K562 (cell line): ENCODE measurements around the gene CADM2. TPM values are rescaled to one million over a fixed set of nuclear protein-coding genes. Genes with fewer than 3 reads are reported as not detected.

Experiments
- ATAC-seq: fragments of 200-7000 bp; cut with Tn5 transposase; 3 replicates; pipeline ENCODE4 v1.9.1; 2020; ENCODE audit warnings: moderate library complexity
- BruUV-seq: library from RNA; stranded (reverse); fragments of 400-500 nt; replicated peaks from 2 replicates; lab custom pipeline; 2021; lab: Mats Ljungman, UMichigan
- CTCF ChIA-PET: fragments of 300-600 bp; formaldehyde crosslinking; extraction: SDS; loops from one replicate; lab custom pipeline; 2021; ENCODE audit warnings: low intra/inter-chr PET ratio; lab: Yijun Ruan, JAX
- POLR2A ChIA-PET: fragments of 300-600, 350-650 bp; sonication (Branson Sonifier 250); formaldehyde crosslinking; extraction: SDS; loops from one replicate; lab custom pipeline; 2021; ENCODE audit warnings: antibody characterized with exemption, inconsistent platforms; lab: Yijun Ruan, JAX
- DNase-seq, 4 experiments: peaks; one replicate each; pipeline versions ENCODE4 v3.0.0 to v3.0.0-alpha.2; 2011 to 2018; ENCODE audit warnings: low spot score in 3 of 4, mixed read lengths in 3 of 4; ENCODE audit errors: extremely low read depth in 1 of 4
- FAIRE-seq: peaks from 2 replicates; lab custom pipeline; 2011; peaks lifted over from hg19 to GRCh38; lab: Jason Lieb, UNC
- H2AFZ ChIP-seq: 2 replicates; pipeline ENCODE4 v1.6.0; 2011; ENCODE audit warnings: low read depth, low read length, control low read depth, inconsistent platforms
- H3K27ac ChIP-seq: fragments of 200-600 bp; 3 replicates; pipeline ENCODE4 v1.8.0; 2011; ENCODE audit warnings: low read depth, mild to moderate bottlenecking, control low read depth, inconsistent platforms, low read length, moderate library complexity, mixed read lengths; ENCODE audit errors: extremely low read depth
- H3K27me3 ChIP-seq, 2 experiments: fragments of 300-600 bp in 1 of 2; 2 replicates in 1 of 2; 3 replicates in 1 of 2; pipeline versions ENCODE4 v1.6.0 to v1.8.0; 2011; ENCODE audit warnings: inconsistent platforms in 2 of 2, low read length in 2 of 2, mild to moderate bottlenecking in 1 of 2, mixed read lengths in 1 of 2, moderate library complexity in 1 of 2; ENCODE audit not compliant: control insufficient read depth in 2 of 2, insufficient read depth in 2 of 2
- H3K36me3 ChIP-seq: fragments of 300-600 bp; 3 replicates; pipeline ENCODE4 v1.8.0; 2011; ENCODE audit warnings: mild to moderate bottlenecking, low read length, inconsistent platforms; ENCODE audit not compliant: control insufficient read depth, insufficient read depth
- H3K4me1 ChIP-seq, 2 experiments: fragments of 200-600 bp in 1 of 2; replicated peaks in 1 of 2; 2 replicates in 1 of 2; 3 replicates in 1 of 2; pipeline versions ENCODE4 v1.5.1 to v1.8.0; 2011; ENCODE audit warnings: inconsistent platforms in 2 of 2, low read length in 2 of 2, mild to moderate bottlenecking in 1 of 2, mixed read lengths in 1 of 2, moderate library complexity in 1 of 2; ENCODE audit not compliant: control insufficient read depth in 2 of 2, insufficient read depth in 2 of 2
- H3K4me2 ChIP-seq: 2 replicates; pipeline ENCODE4 v1.6.1; 2011; ENCODE audit warnings: low read length, control low read depth, inconsistent platforms, mixed read lengths; ENCODE audit not compliant: insufficient read depth
- H3K4me3 ChIP-seq: fragments of 200-600 bp; sonication (generic), shearing (Covaris generic); 2 replicates; pipeline ENCODE4 v1.5.1; 2016; ENCODE audit warnings: control low read depth, inconsistent platforms
- H3K79me2 ChIP-seq: fragments of 200-600 bp; 3 replicates; pipeline ENCODE4 v1.8.0; 2011; ENCODE audit warnings: low read length, inconsistent platforms; ENCODE audit not compliant: control insufficient read depth, insufficient read depth
- H3K9ac ChIP-seq, 2 experiments: 2 replicates each; pipeline versions ENCODE4 v1.6.0 to v1.6.1; 2011; ENCODE audit warnings: low read depth in 2 of 2, low read length in 2 of 2, control low read depth in 1 of 2, inconsistent platforms in 1 of 2, mild to moderate bottlenecking in 1 of 2, mixed read lengths in 1 of 2; ENCODE audit not compliant: insufficient read depth in 1 of 2
- H3K9me1 ChIP-seq: one replicate; pipeline ENCODE4 v1.6.0; 2011; ENCODE audit warnings: inconsistent platforms, mild to moderate bottlenecking, low read length, moderate library complexity; ENCODE audit not compliant: control insufficient read depth, insufficient read depth
- H3K9me3 ChIP-seq: replicated peaks from 2 replicates; pipeline ENCODE4 v1.5.1; 2011; ENCODE audit warnings: low read depth, low read length, inconsistent platforms; ENCODE audit not compliant: control insufficient read depth, insufficient read depth
- H4K20me1 ChIP-seq: replicated peaks from 2 replicates; pipeline ENCODE4 v1.6.1; 2011; ENCODE audit warnings: low read length, inconsistent platforms, mixed read lengths; ENCODE audit not compliant: control insufficient read depth, insufficient read depth
- ARHGAP35 ChIP-seq: fragments of 450-650 bp; IDR thresholded peaks from 2 replicates; pipeline ENCODE4 v1.6.1; 2018; ENCODE audit not compliant: partially characterized antibody
- ARID1B ChIP-seq: fragments of 450-650 bp; IDR thresholded peaks from 2 replicates; pipeline ENCODE4 v1.6.1; 2016; ENCODE audit warnings: antibody characterized with exemption, mild to moderate bottlenecking, inconsistent platforms
- CAMTA2 ChIP-seq: fragments of 250-450 bp; sonication (Bioruptor Pico); conservative IDR thresholded peaks from 2 replicates; pipeline ENCODE4 v1.5.1; 2022
- CBX3 ChIP-seq, 2 experiments: IDR thresholded peaks; 1 replicate in 1 of 2; 2 replicates in 1 of 2; pipeline ENCODE4 v1.6.1; 2012; ENCODE audit warnings: inconsistent platforms in 2 of 2, low read length in 2 of 2, borderline replicate concordance in 1 of 2, control low read depth in 1 of 2
- ERF ChIP-seq: fragments of 450-650 bp; formaldehyde crosslinking; IDR thresholded peaks from 2 replicates; pipeline ENCODE4 v1.4.0; 2020; ENCODE audit warnings: mild to moderate bottlenecking, mixed read lengths
- GABPB2 ChIP-seq: fragments of 250-450 bp; sonication (Bioruptor Pico); conservative IDR thresholded peaks from 2 replicates; pipeline ENCODE4 v1.5.1; 2021; ENCODE audit warnings: mild to moderate bottlenecking
- HDAC2 ChIP-seq: fragments of 450-650 bp; IDR thresholded peaks from 2 replicates; pipeline ENCODE4 v1.6.1; 2016; ENCODE audit warnings: mild to moderate bottlenecking
- HNRNPUL1 ChIP-seq: fragments of 200-400 bp; formaldehyde crosslinking; IDR thresholded peaks from 2 replicates; pipeline ENCODE4 v1.6.1; 2017; ENCODE audit warnings: low read length
- MAFK ChIP-seq: IDR thresholded peaks from 2 replicates; pipeline ENCODE4 v1.6.1; 2011; ENCODE audit warnings: low read length, improper control_type of control experiment
- NCOA4 ChIP-seq: fragments of 450-650 bp; IDR thresholded peaks from 2 replicates; pipeline ENCODE4 v1.6.1; 2018; ENCODE audit warnings: mild to moderate bottlenecking; ENCODE audit not compliant: partially characterized antibody
- NFRKB ChIP-seq: fragments of 450-650 bp; IDR thresholded peaks from 2 replicates; pipeline ENCODE4 v1.6.1; 2016; ENCODE audit warnings: low read depth
- PKNOX1 ChIP-seq: fragments of 450-650 bp; IDR thresholded peaks from 2 replicates; pipeline ENCODE4 v1.6.1; 2016
- U2AF2 ChIP-seq: fragments of 200-400 bp; formaldehyde crosslinking; optimal IDR thresholded peaks from 2 replicates; pipeline ENCODE3; 2017; ENCODE audit warnings: low read depth, mild to moderate bottlenecking, low read length
- YY1 ChIP-seq, 3 experiments: IDR thresholded peaks; 2 replicates each; pipeline ENCODE4 v1.6.1; 2011; ENCODE audit warnings: low read length in 2 of 3, mild to moderate bottlenecking in 2 of 3, moderate library complexity in 2 of 3, borderline replicate concordance in 1 of 3, control low read depth in 1 of 3, low read depth in 1 of 3; ENCODE audit not compliant: insufficient read depth in 3 of 3, insufficient replicate concordance in 2 of 3, control insufficient read depth in 1 of 3, insufficient read length in 1 of 3; ENCODE audit errors: extremely low read depth in 1 of 3
- ZNF347 ChIP-seq: fragments of 450-650 bp; formaldehyde crosslinking; IDR thresholded peaks from 2 replicates; pipeline ENCODE4 v1.4.0; 2020; ENCODE audit warnings: low read depth, mild to moderate bottlenecking, moderate library complexity
- ZNF395 ChIP-seq: fragments of 200-800 bp; sonication (Bioruptor generic); IDR thresholded peaks from 2 replicates; pipeline ENCODE4 v1.6.1; 2017; ENCODE audit warnings: missing genetic modification characterization, missing compliant biosample characterization
- ZNF41 ChIP-seq: fragments of 250-450 bp; sonication (Bioruptor Pico); conservative IDR thresholded peaks from 2 replicates; pipeline ENCODE4 v1.4.0; 2020; ENCODE audit warnings: mild to moderate bottlenecking
- ZNF551 ChIP-seq: fragments of 250-450 bp; sonication (Bioruptor Pico); IDR thresholded peaks from 2 replicates; pipeline ENCODE4 v1.5.0; 2021; ENCODE audit warnings: mild to moderate bottlenecking, moderate library complexity
- WGBS: fragments of 100-300 bp; shearing (Covaris generic); methylation state at CpG from one replicate; pipeline ENCODE4 v1.1.6; 2016; ENCODE audit warnings: low coverage, mixed read lengths; ENCODE audit not compliant: insufficient coverage; ENCODE audit errors: missing lambda C conversion rate; 5-methylcytosine and 5-hydroxymethylcytosine counted together
- in situ Hi-C: fragments of 300-500 bp; cut with MboI; formaldehyde crosslinking; loops from 4 replicates; pipeline ENCODE4 v1.15.0; 2018; ENCODE audit warnings: inconsistent platforms, mixed read lengths
- intact Hi-C: fragments of 100-400 bp; cut with micrococcal nuclease; formaldehyde crosslinking; loops from 2 replicates; pipeline ENCODE4 v1.14.2; 2022
- polyA plus RNA-seq, 8 experiments: library from polyadenylated mRNA; depleted of rRNA in 4 of 8; stranded (reverse) in 5 of 8; unstranded in 3 of 8; fragments of >200 nt; fragmentation: Nextera tagmentation in 2 of 8; fragmentation: Illumina TruSeq in 1 of 8; extraction: Ambion mirVana in 2 of 8; extraction: Trizol in 1 of 8; gene quantifications; 2 replicates each; pipeline versions ENCODE4 v1.2.1 to v1.2.3, GENCODE V29; 2011 to 2014; ENCODE audit warnings: inconsistent platforms in 1 of 8, missing spikeins in 1 of 8
- total RNA-seq, 7 experiments: library from RNA; depleted of rRNA in 6 of 7; stranded (reverse); fragments of >200 nt in 6 of 7; fragmentation: Illumina TruSeq in 2 of 7; extraction: Trizol in 2 of 7; gene quantifications; 2 replicates each; pipeline versions ENCODE4 v1.2.1 to v1.2.3, GENCODE V29; 2011 to 2021; ENCODE audit warnings: low replicate concordance in 1 of 7
- TF ChIP-seq, protein P1 (sequence below): fragments of 250-450 bp; sonication (Bioruptor Pico); IDR thresholded peaks from 2 replicates; pipeline ENCODE4 v1.5.1; 2021; ENCODE audit warnings: mild to moderate bottlenecking
- TF ChIP-seq, protein P2 (sequence below): sonication (generic); formaldehyde crosslinking; IDR thresholded peaks from 2 replicates; pipeline ENCODE4 v1.8.0; 2022; ENCODE audit warnings: mild to moderate bottlenecking, low read depth, missing genetic modification reagents

The CADM2 gene
- total and polyA plus RNA-seq, 9 of the 15 experiments (the other 6 are each of a cell fraction or from before 2014, with no cell fraction given) = 0.11 to 3.2 (median 0.95) TPM

DNA sequence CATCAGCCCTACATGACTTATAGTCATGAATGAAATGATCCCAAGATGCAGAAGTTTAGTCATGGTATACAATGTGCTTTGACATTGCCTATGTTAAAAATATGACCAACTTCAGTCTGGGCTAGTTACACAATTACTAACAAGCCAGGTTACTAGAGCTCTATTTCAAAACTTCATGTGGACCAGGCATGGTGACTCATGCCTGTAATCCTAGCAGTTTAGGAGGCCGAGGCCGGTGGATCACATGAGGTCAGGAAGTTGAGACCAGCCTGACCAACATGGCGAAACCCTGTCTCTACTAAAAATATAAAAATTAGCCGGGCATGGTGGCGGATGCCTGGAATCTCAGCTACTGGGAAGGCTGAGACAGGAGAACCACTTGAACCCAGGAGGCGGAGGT lies 613.0 kb downstream of the CADM2 start:
- Histone ChIP-seq H2AFZ (no peak overlapping the region), H3K9me3 (no peaks in the 10 kb centered on the region), H3K36me3 (no peaks in the 10 kb centered on the region), H3K9ac (no peak overlapping the region), H3K79me2 (no peaks in the 10 kb centered on the region), H4K20me1 (no peaks in the 10 kb centered on the region), H3K27ac (no peak overlapping the region), H3K4me3 (no peak overlapping the region), H3K9me1 (no peaks in the 10 kb centered on the region), H3K27me3 (no peaks in the 10 kb centered on the region), H3K4me2 (no peak overlapping the region), H3K4me1 (no peaks in the 10 kb centered on the region)
- no peak for ATAC-seq
- ChIA-PET CTCF (no interaction called here), POLR2A (interaction anchor here (0.8 kb wide), 1 partner anchor 835 kb away, joined by 3 read pairs; no protein-coding TSS in a partner anchor)
- 38% methylated on average over 6 of the region's 6 CpGs for WGBS
- TF ChIP-seq ZNF347 (CRISPR knock-in tag) = no peak
- TF ChIP-seq ERF = no peak
- no peak for TF ChIP-seq U2AF2
- no peak for TF ChIP-seq ZNF41 (CRISPR knock-in tag)
- no peak for TF ChIP-seq ZNF551 (CRISPR knock-in tag)
- TF ChIP-seq ZNF395 (CRISPR knock-in tag) = no peak
- no peak for TF ChIP-seq ARID1B
- no peak for TF ChIP-seq YY1 (IDR thresholded peaks at IDR 0.05; ENCODE audit: borderline replicate concordance in 1 of 3, control insufficient read depth in 1 of 3, extremely low read depth in 1 of 3, insufficient read depth in 3 of 3, insufficient read length in 1 of 3, insufficient replicate concordance in 2 of 3, low read depth in 1 of 3, low read length in 2 of 3)
- no peak for TF ChIP-seq NFRKB
- TF ChIP-seq, protein P1, sequence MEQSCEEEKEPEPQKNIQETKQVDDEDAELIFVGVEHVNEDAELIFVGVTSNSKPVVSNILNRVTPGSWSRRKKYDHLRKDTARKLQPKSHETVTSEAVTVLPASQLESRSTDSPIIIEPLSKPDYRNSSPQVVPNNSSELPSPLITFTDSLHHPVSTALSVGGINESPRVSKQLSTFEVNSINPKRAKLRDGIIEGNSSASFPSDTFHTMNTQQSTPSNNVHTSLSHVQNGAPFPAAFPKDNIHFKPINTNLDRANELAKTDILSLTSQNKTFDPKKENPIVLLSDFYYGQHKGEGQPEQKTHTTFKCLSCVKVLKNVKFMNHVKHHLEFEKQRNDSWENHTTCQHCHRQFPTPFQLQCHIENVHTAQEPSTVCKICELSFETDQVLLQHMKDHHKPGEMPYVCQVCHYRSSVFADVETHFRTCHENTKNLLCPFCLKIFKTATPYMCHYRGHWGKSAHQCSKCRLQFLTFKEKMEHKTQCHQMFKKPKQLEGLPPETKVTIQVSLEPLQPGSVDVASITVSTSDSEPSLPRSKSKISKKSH = no peak
- no peak for TF ChIP-seq ARHGAP35
- no peak for TF ChIP-seq MAFK
- no peak for TF ChIP-seq NCOA4
- TF ChIP-seq GABPB2 = no peak
- TF ChIP-seq, protein P2, sequence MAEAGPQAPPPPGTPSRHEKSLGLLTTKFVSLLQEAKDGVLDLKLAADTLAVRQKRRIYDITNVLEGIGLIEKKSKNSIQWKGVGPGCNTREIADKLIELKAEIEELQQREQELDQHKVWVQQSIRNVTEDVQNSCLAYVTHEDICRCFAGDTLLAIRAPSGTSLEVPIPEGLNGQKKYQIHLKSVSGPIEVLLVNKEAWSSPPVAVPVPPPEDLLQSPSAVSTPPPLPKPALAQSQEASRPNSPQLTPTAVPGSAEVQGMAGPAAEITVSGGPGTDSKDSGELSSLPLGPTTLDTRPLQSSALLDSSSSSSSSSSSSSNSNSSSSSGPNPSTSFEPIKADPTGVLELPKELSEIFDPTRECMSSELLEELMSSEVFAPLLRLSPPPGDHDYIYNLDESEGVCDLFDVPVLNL (CRISPR knock-in tag) = no peak
- no peak for TF ChIP-seq CBX3 (IDR thresholded peaks at IDR 0.05; ENCODE audit: borderline replicate concordance in 1 of 2, low read length in 2 of 2)
- no peak for TF ChIP-seq PKNOX1
- no peak for TF ChIP-seq HNRNPUL1
- no peak for TF ChIP-seq CAMTA2 (CRISPR knock-in tag)
- TF ChIP-seq HDAC2 = no peak
- no peak for DNase-seq
- in situ Hi-C loops (loop anchor here (25.0 kb wide), 1 partner anchor 260 kb away; no protein-coding TSS in a partner anchor), intact Hi-C loops (loop anchor here (10.0 kb wide), 1 partner anchor 1027 kb away; no protein-coding TSS in a partner anchor)
- no peak for FAIRE-seq
- BruUV-seq = no TSS peak
